ENCODE data around the gene GRAMD1B.

DNA sequence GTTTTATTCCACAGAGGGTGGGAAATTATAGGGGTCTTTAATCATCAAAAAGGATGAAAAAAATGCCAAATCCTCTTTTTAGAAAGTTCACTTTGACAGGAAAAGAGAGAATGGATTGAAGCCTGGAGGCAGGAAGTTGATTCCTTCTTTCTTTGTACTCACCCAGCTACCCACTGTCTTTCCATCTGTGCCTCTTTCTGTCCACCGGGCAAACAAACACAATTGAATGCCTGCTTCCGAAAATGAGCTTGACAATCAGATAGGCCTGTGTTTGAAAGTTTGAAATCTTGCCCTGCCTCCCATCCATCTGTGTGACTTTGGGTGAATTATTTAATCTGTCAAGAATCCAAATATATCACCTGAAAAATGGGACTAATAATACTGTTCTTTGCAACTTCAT lies 143.2 kb downstream of the GRAMD1B start:
- TF ChIP-seq POLR2A (IDR thresholded peaks at IDR 0.05; ENCODE audit: low read length): no peak
- no peak for TF ChIP-seq GATA1 (IDR thresholded peaks at IDR 0.05; ENCODE audit: low read depth, low read length)

Data from erythroblast (primary cell).